KOPT-K1 (cell line): ENCODE measurements around the gene CYS1.
"Not testable (repeated sequence)": the region's sequence is repeated elsewhere in the genome, so short reads cannot be mapped to it uniquely, and the experiment has no call there.

ENCODE experiments used
- H3K27ac ChIP-seq: fragments of 200-600 bp; sonication (generic); 2 replicates; pipeline ENCODE4 v1.5.1; 2016; ENCODE audit warnings: antibody characterized with exemption, mild to moderate bottlenecking, low read depth, low read length; ENCODE audit not compliant: poor library complexity, severe bottlenecking
- H3K36me3 ChIP-seq: fragments of 200-600 bp; sonication (generic); 2 replicates; pipeline ENCODE4 v1.5.1; 2017; ENCODE audit warnings: antibody characterized with exemption, mild to moderate bottlenecking, low read length, moderate library complexity; ENCODE audit not compliant: insufficient read depth
- H3K9me3 ChIP-seq: fragments of 200-600 bp; sonication (generic); 2 replicates; pipeline ENCODE4 v1.5.1; 2017; ENCODE audit warnings: antibody characterized with exemption, low read length, mild to moderate bottlenecking; ENCODE audit not compliant: insufficient read depth, poor library complexity, severe bottlenecking

Gene CYS1

GRCh38 chr2:10103179-10103578, 23.0 kb upstream of the CYS1 start:
- Histone ChIP-seq H3K9me3 (peaks cover 6% of the 10 kb centered on the region), H3K36me3 (no peaks in the 10 kb centered on the region), H3K27ac (no peak overlapping the region)

GRCh38 chr2:10101491-10101890, 21.3 kb upstream of the CYS1 start:
- no peaks in the 10 kb centered on the region for H3K36me3 ChIP-seq
- H3K9me3 ChIP-seq: peaks cover 3% of the 10 kb centered on the region
- no peak overlapping the region for H3K27ac ChIP-seq

- no peak overlapping the region for H3K27ac ChIP-seq
- H3K36me3 ChIP-seq: no peaks in the 10 kb centered on the region
- H3K9me3 ChIP-seq: no peaks in the 10 kb centered on the region
Observed at GRCh38 chr2:10097352-10098148, 17.3 kb upstream of the CYS1 start.

GRCh38 chr2:10096641-10097040, 16.4 kb upstream of the CYS1 start:
- no peak overlapping the region for H3K27ac ChIP-seq
- no peaks in the 10 kb centered on the region for H3K36me3 ChIP-seq
- no peaks in the 10 kb centered on the region for H3K9me3 ChIP-seq

- H3K9me3 ChIP-seq: no peaks in the 10 kb centered on the region
- no peaks in the 10 kb centered on the region for H3K36me3 ChIP-seq
- H3K27ac ChIP-seq: no peak overlapping the region
Observed at GRCh38 chr2:10095175-10095574, 15.0 kb upstream of the CYS1 start.

- H3K27ac ChIP-seq: no peak overlapping the region
- no peaks in the 10 kb centered on the region for H3K9me3 ChIP-seq
- H3K36me3 ChIP-seq: no peaks in the 10 kb centered on the region
Observed at GRCh38 chr2:10094271-10094814, 14.1 kb upstream of the CYS1 start.

- not testable (repeated sequence) for H3K36me3 ChIP-seq, H3K9me3 ChIP-seq, H3K27ac ChIP-seq
Observed at GRCh38 chr2:10091889-10092244, 11.7 kb upstream of the CYS1 start.

- Histone ChIP-seq H3K9me3 (no peaks in the 10 kb centered on the region), H3K27ac (no peak overlapping the region), H3K36me3 (no peaks in the 10 kb centered on the region)
Observed at GRCh38 chr2:10091182-10091888, 11.1 kb upstream of the CYS1 start.

- no peaks in the 10 kb centered on the region for H3K9me3 ChIP-seq
- no peaks in the 10 kb centered on the region for H3K36me3 ChIP-seq
- H3K27ac ChIP-seq: no peak overlapping the region
Observed at GRCh38 chr2:10089565-10090190, 9.5 kb upstream of the CYS1 start.

GRCh38 chr2:10087360-10087759, 7.1 kb upstream of the CYS1 start:
- no peaks in the 10 kb centered on the region for H3K36me3 ChIP-seq
- H3K27ac ChIP-seq: no peak overlapping the region
- no peaks in the 10 kb centered on the region for H3K9me3 ChIP-seq

GRCh38 chr2:10086950-10087349, 6.7 kb upstream of the CYS1 start:
- no peaks in the 10 kb centered on the region for H3K36me3 ChIP-seq
- H3K9me3 ChIP-seq: no peaks in the 10 kb centered on the region
- no peak overlapping the region for H3K27ac ChIP-seq

GRCh38 chr2:10085668-10086059, 5.5 kb upstream of the CYS1 start:
- no peak overlapping the region for H3K27ac ChIP-seq
- no peaks in the 10 kb centered on the region for H3K36me3 ChIP-seq

GRCh38 chr2:10085043-10085667, 4.9 kb upstream of the CYS1 start:
- Histone ChIP-seq H3K27ac (no peak overlapping the region), H3K9me3 (no peaks in the 10 kb centered on the region), H3K36me3 (no peaks in the 10 kb centered on the region)

More at GRCh38 chr2:10085668-10086059, 5.5 kb upstream of the CYS1 start:
- no peaks in the 10 kb centered on the region for H3K9me3 ChIP-seq

- H3K36me3 ChIP-seq: no peaks in the 10 kb centered on the region
- H3K27ac ChIP-seq: no peak overlapping the region
- H3K9me3 ChIP-seq: no peaks in the 10 kb centered on the region
Observed at GRCh38 chr2:10084223-10084865, 4.1 kb upstream of the CYS1 start.
